GM18519 (cell line): ENCODE measurements around the gene SYCP1.
"Not testable (repeated sequence)": the region's sequence is repeated elsewhere in the genome, so short reads cannot be mapped to it uniquely, and the experiment has no call there.

ENCODE experiments used
- ATAC-seq: cut with Tn5 transposase; IDR thresholded peaks from one replicate; pipeline ENCODE4 v1.9.1; 2021; ENCODE audit warnings: mild to moderate bottlenecking, moderate library complexity; ENCODE audit not compliant: unreplicated experiment, low FRiP score

The SYCP1 gene

DNA sequence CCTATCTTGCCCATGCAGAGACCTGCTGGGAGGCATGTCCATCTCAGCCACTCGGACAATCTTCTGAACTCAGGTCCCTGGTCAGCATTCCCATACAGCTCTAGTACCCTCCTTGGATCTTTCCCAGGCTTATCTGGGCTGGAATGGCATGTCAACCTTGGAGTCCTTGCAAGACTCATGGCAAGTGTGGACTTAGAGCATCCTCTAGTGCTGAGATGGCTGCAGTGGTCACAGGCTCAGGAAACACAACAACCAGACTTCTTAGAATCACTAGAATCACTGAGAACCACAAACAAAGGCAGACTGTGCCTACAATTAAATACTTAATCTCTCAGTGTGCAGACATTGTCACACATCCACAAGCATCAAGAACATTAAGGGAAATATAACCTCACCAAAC is 101.9 kb downstream of the SYCP1 start:
- ATAC-seq, result no peak

GRCh38 chr1:114959423-114959822 is 104.8 kb downstream of the SYCP1 start:
- no peak for ATAC-seq

- ATAC-seq, result no peak
These were observed 122.2 kb downstream of the SYCP1 start for GRCh38 chr1:114976891-114977290.

- ATAC-seq, result no peak
These were observed 124.7 kb downstream of the SYCP1 start for GRCh38 chr1:114979278-114979891.

DNA sequence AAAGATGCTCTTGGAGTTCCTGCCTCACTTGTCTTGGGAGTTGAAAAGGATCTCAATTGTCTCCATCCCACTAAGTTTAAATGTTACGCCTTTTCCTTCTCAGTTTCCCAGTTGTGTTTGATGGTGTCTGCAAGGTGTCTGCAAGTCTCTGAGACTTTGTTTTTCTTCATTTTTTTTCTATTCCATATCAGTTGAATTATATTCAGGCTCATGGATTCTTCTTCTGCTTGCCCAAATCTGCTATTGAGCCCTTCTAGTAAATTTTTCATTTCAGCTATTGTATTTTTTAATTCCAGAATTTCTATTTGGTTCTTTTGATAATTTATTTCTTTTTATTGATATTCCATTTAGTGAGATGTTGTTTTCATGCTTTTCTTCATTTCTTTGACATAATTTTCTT is 127.6 kb downstream of the SYCP1 start:
- ATAC-seq, result no peak

DNA sequence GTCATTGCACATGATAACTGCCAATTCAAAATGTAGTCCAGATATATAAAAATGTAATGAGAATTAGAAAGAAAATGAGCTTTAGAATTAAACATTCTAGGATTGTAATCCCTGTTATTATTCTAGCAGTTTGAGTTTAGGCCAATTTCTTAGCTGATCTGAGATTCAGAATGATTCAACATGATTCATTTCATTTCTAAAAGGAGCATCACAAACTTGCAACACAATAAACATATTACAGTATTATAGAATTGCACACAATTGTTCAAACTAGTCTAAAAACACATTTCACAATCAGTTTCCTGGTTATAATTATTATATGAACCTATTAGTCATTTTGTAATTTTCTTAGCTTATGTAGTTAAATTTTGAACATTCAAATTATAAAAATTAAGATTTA is 131.6 kb downstream of the SYCP1 start:
- ATAC-seq, result no peak

GRCh38 chr1:114988095-114988494 is 133.4 kb downstream of the SYCP1 start:
- ATAC-seq, result no peak

DNA sequence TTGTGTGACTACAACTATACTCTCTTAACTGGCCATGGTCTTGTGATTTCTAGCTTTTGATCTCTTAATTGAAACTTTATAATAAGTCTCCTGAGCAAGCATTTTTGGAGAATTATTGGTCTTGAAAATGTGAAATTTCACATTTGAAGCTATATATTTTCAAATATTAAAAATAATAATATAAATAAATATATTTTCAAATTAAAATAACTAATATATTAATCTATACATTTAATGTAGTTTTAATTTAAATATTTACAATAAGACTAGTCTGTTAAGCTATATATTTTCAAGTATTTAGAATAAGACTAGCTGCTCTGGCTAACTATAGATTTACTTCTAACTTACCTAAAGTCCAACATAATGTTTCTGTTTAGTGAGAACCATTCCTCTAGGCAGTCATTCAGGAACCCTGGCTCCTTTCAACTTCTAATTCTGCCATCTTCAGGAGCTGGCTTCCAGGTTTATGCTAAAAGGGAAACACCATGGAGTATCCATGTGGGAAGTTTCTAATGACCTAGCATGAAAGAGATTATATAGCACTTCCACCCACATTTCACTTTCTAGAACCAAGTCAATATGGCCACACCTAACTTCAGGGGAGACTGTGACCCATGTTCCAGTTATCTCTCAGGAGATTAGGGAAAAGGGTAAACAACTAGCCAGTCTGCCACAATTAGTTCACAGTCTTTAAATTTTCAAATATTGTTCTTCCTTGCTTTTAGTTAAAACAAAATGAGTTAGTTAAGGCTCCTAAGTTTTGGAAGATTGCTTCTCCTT is 143.0 kb downstream of the SYCP1 start:
- no peak for ATAC-seq

DNA sequence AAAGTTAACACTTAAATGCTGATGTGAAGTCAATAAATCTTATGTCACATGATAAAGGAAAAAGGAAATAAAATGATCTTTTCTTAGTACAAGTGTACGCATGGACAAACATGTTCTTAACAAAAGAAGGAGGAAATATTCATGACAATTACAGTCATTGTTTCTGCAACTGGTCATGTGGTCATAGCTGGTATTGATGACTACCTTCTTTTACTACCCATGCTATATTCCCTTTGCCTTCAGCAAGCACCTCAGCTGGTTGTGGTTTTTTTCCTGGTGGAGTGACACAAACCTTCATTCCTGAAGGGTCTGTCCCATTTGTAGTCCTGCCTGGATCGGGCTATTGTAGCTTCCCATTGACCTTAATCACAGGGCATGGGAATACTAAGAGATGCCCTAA is 151.5 kb downstream of the SYCP1 start:
- no peak for ATAC-seq

GRCh38 chr1:115012006-115012405 is 157.3 kb downstream of the SYCP1 start:
- ATAC-seq, result no peak

- ATAC-seq, result no peak
These were observed 157.8 kb downstream of the SYCP1 start for GRCh38 chr1:115012434-115012833.

DNA sequence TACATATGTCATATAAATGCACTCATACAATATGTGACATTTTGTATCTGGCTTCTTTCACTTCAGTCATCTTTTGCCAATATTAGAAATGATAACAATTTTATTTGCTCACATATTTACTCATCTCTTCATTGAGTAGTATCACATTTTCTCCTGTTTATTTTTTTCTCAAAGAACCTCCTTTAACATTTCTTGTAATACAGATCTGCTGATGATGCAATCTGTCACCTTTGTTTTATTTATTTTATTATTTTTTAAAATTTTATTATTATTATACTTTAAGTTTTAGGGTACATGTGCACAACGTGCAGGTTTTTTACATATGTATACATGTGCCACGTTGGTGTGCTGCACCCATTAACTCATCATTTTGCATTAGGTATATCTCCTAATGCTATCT is 159.1 kb downstream of the SYCP1 start:
- no peak for ATAC-seq

GRCh38 chr1:115019549-115019948 is 164.9 kb downstream of the SYCP1 start:
- ATAC-seq, result not testable (repeated sequence)

- ATAC-seq, result no peak
These were observed 166.5 kb downstream of the SYCP1 start for GRCh38 chr1:115021145-115021544.

GRCh38 chr1:115023593-115023992 is 168.9 kb downstream of the SYCP1 start:
- ATAC-seq, result no peak

DNA sequence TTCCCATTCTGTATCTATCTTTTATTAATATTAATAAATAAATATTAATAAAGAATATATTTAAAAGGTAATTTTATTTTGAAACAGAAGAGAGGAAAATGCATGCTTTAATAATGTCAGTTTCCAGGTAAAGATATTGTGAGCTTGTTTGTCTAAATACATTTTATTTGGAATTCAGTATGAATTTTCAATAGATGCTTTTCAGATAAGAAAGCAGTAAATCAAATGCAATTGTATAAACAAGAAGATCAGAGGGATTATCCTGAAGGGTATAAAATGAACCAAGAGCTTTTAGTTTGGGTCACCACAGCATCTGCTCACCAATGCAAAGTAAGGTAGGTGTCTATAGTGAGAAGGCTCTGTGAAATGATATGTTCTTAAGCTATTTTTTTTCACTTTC is 174.9 kb downstream of the SYCP1 start, which contains the start of gene TSHB:
Gene TSHB (plus strand): TSS at position 301 of the 400 bp plus-strand sequence. CDS start 3,537 bp downstream, outside the sequence.
- no peak for ATAC-seq

- no peak for ATAC-seq
These were observed 176.9 kb downstream of the SYCP1 start for GRCh38 chr1:115031595-115031994.

DNA sequence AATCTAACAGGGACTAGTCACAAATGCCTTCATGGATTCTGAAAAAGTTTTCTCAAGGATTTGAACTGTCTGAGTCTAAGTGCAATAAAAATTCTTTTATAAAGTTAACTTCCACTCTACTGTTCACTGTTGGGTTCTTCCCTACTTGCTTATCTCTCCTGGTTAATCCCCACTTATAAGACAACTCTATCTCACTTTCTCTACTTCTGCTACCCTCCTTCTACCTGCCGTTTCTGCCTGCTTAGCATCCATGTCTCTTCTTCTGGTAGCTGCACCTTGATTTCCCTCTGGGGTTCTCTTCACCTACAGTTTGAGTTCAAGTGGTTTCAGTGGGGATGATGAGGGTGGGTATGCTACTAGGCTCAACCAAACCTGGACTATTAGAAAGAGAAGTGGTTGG is 181.0 kb downstream of the SYCP1 start:
- no peak for ATAC-seq

GRCh38 chr1:115036814-115037507 is 182.3 kb downstream of the SYCP1 start:
- no peak for ATAC-seq

GRCh38 chr1:115040501-115040900 is 185.8 kb downstream of the SYCP1 start:
- no peak for ATAC-seq

GRCh38 chr1:115041654-115042053 is 187.0 kb downstream of the SYCP1 start:
- no peak for ATAC-seq
